Mesodermal cell (in vitro differentiated cells): ENCODE data around the gene MYL5.
A peak's percentile ranks its signal among the peaks of the same experiment; 100 is the strongest.

ENCODE experiments used
- H3K27ac ChIP-seq: 2 replicates; pipeline ENCODE4 v1.7.0; 2013; ENCODE audit warnings: mild to moderate bottlenecking, low read depth, low read length, moderate library complexity; ENCODE audit not compliant: severe bottlenecking
- H3K36me3 ChIP-seq: 2 replicates; pipeline ENCODE4 v1.7.1; 2013; ENCODE audit warnings: mild to moderate bottlenecking, low read length, moderate library complexity; ENCODE audit not compliant: control insufficient read depth, insufficient read depth
- H3K4me1 ChIP-seq: one replicate; pipeline ENCODE4 v1.7.1; 2013; ENCODE audit warnings: mild to moderate bottlenecking, low read length; ENCODE audit not compliant: insufficient read depth, control insufficient read depth, poor library complexity, severe bottlenecking
- H3K4me3 ChIP-seq: 2 replicates; pipeline ENCODE4 v1.7.0; 2013; ENCODE audit warnings: low read length, control low read depth, mild to moderate bottlenecking; ENCODE audit not compliant: insufficient read depth, poor library complexity, severe bottlenecking; ENCODE audit errors: extremely low read depth
- H3K9me3 ChIP-seq: 2 replicates; pipeline ENCODE4 v1.7.1; 2013; ENCODE audit warnings: mild to moderate bottlenecking, low read length, moderate library complexity; ENCODE audit not compliant: control insufficient read depth
- WGBS, 2 experiments: methylation state at CpG; one replicate each; pipeline ENCODE4 v1.1.5; 2013; ENCODE audit warnings: missing lambda C conversion rate in 2 of 2; ENCODE audit not compliant: insufficient coverage in 2 of 2; 5-methylcytosine and 5-hydroxymethylcytosine counted together

MYL5 gene

GRCh38 chr4:659851-660250 is 14.5 kb upstream of the MYL5 start:
- no peak overlapping the region for H3K27ac ChIP-seq
- no peaks in the 10 kb centered on the region for H3K36me3 ChIP-seq
- peaks cover 5% of the 10 kb centered on the region for H3K4me1 ChIP-seq
- no peaks in the 10 kb centered on the region for H3K9me3 ChIP-seq
- WGBS, 2 experiments: 88 to 95% methylated on average over 5 to 8 of the region's 8 CpGs
- H3K4me3 ChIP-seq: no peak overlapping the region

GRCh38 chr4:660401-660800 is 13.9 kb upstream of the MYL5 start:
- no peak overlapping the region for H3K4me3 ChIP-seq
- H3K27ac ChIP-seq: no peak overlapping the region
- 93 to 98% methylated on average over 6 to 7 of the region's 10 CpGs for WGBS, 2 experiments
- peaks cover 5% of the 10 kb centered on the region for H3K4me1 ChIP-seq
- H3K9me3 ChIP-seq: no peaks in the 10 kb centered on the region
- no peaks in the 10 kb centered on the region for H3K36me3 ChIP-seq

DNA sequence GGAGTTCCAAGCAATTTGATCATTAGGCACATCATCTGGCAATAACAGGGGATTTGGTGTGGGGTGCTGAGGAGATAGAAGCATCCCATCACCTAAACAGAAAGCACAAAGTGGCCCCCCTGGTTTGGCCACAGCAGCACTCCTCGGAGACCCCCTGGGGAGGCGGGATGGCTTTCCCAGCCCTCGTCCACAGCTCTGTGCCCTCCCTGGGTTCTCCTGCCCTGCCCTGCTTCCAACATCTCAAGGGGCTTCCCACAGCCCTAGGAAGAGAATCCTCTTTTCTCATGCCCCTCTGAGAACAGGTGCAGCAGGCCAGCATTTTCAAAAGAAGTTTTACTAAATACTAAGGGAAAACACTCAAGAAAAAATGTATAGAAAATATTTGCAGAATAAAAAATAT is 13.1 kb upstream of the MYL5 start:
- no peaks in the 10 kb centered on the region for H3K36me3 ChIP-seq
- 83 to 100% methylated on average over 2 to 3 of the region's 3 CpGs for WGBS, 2 experiments
- no peaks in the 10 kb centered on the region for H3K9me3 ChIP-seq
- H3K4me3 ChIP-seq: no peak overlapping the region
- H3K4me1 ChIP-seq: peaks cover 5% of the 10 kb centered on the region
- H3K27ac ChIP-seq: no peak overlapping the region

DNA sequence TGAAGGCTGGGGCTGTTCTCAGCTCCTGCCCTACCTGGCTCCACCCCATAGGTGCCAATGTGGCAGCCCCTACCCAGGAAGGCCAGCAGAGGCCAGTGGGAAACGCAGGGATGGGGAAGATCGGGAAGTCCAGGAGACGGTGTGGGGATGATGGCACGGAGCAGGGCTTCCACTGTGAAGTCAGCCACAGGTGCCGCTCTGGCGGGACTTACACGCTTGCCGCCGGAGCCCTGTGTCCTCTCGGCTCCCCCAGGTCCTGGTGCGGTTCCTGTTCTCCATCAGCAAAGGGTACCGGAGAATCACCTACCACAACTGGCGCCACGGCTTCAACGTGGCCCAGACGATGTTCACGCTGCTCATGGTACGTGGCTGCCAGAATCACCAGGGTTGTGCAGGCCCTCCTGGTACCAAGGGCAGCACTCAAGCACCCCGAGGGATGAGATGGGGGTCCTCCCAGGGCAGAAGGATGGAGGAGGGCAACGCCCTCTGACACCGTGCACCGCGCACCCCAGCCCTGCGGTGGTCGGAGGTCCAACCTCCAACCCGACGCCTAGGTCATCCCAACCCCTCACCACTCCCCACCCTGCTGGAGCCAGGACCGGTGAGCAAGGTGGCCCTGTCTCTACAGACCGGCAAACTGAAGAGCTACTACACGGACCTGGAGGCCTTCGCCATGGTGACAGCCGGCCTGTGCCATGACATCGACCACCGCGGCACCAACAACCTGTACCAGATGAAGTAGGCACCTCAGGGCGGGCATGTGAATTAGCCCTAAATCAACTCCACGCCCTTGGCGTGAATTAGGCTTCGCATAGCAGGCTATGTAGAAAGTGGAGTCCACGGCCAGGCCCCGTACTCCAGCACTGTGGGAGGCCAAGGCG is 12.2 kb upstream of the MYL5 start:
- no peaks in the 10 kb centered on the region for H3K4me1 ChIP-seq
- no peak overlapping the region for H3K27ac ChIP-seq
- H3K36me3 ChIP-seq: no peaks in the 10 kb centered on the region
- WGBS, 2 experiments: 93 to 94% methylated on average over 40 to 41 of the region's 42 CpGs
- H3K4me3 ChIP-seq: no peak overlapping the region
- no peaks in the 10 kb centered on the region for H3K9me3 ChIP-seq

DNA sequence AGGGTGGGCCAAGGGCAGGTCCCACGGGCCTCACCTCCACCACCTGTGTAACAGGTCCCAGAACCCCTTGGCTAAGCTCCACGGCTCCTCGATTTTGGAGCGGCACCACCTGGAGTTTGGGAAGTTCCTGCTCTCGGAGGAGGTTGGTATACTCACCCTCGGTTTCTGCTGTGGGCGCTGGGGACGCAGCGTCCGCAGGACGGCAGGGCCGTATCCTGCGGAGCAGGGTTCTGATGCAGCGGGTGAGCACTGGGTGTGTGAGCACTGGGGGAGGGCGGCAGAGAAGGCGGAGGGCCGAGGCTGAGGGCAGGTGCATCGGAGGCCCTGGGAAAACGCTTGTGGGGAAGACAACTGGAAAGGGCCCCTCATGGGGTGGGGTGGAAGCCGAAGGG is 11.3 kb upstream of the MYL5 start:
- no peaks in the 10 kb centered on the region for H3K4me1 ChIP-seq
- H3K9me3 ChIP-seq: no peaks in the 10 kb centered on the region
- no peaks in the 10 kb centered on the region for H3K36me3 ChIP-seq
- no peak overlapping the region for H3K27ac ChIP-seq
- 82 to 95% methylated on average over 18 to 19 of the region's 20 CpGs for WGBS, 2 experiments
- H3K4me3 ChIP-seq: peak overlapping the region; percentile 46

- Histone ChIP-seq H3K4me3 (peak overlapping the region; percentile 46), H3K36me3 (no peaks in the 10 kb centered on the region), H3K27ac (no peak overlapping the region), H3K4me1 (no peaks in the 10 kb centered on the region), H3K9me3 (no peaks in the 10 kb centered on the region)
- WGBS, 2 experiments: 51 to 61% methylated on average over 58 to 75 of the region's 80 CpGs
These were observed 10.6 kb upstream of the MYL5 start for GRCh38 chr4:663438-664428.

GRCh38 chr4:664713-665231 is 9.6 kb upstream of the MYL5 start:
- no peak overlapping the region for H3K4me3 ChIP-seq
- no peak overlapping the region for H3K27ac ChIP-seq
- no peaks in the 10 kb centered on the region for H3K36me3 ChIP-seq
- no peaks in the 10 kb centered on the region for H3K4me1 ChIP-seq
- no peaks in the 10 kb centered on the region for H3K9me3 ChIP-seq
- WGBS, 2 experiments: 96 to 97% methylated on average over 20 to 24 of the region's 24 CpGs

DNA sequence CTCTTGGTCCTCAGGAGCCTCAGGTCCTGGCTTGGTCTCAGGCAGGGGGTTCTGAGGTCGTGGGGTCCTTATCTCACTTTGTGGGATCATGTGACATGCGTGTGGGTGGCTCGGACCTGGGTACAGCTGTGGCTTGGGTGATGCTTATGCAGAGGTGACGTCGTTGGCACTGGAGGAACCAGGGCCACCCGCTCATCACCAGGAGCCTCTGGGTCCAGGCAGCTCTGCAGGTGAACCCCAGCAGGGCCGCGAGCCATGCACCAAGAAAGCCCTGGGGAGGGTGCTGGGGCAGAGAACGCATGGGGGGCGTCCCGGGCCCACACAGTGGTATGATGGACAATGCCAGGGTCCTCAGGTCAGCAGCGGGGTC is 9.0 kb upstream of the MYL5 start:
- no peaks in the 10 kb centered on the region for H3K36me3 ChIP-seq
- H3K9me3 ChIP-seq: no peaks in the 10 kb centered on the region
- H3K4me1 ChIP-seq: no peaks in the 10 kb centered on the region
- H3K27ac ChIP-seq: no peak overlapping the region
- WGBS, 2 experiments: 92% methylated on average over 11 of the region's 12 CpGs
- no peak overlapping the region for H3K4me3 ChIP-seq

DNA sequence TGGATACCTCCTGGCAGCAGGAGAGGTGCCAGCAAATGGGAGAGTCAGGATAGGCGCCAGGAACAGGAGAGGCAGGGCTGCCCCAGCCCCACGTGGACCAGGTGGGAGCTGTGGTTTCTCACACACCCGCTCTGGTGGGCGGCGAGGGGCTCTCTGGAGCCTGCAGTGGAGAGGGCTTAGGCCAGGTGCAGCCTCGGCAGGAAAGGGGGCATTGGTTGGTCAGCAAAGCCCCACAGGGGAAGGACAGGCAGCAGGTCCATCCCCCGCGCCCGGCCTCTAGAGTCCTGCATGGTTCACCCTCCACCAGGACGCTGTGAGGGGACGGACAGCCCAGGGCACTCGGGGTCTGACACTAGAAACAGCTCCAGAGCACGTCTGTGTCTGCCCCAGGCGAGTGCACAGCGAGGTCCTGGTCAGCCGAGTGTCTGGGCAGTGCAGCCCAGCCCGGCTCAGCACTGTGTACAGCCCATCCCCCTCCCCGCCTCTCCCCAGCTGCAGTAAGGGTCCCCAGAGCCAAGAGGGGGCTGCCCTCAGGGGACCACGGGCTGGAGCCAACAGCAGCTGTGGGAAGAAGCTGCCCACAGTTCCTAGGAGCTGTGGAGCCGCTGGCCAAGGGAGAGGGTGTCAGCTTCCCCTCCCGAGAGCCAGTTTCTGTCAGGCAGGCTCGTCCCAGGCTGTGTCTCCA is 8.4 kb upstream of the MYL5 start:
- Histone ChIP-seq H3K4me3 (no peak overlapping the region), H3K9me3 (no peaks in the 10 kb centered on the region), H3K27ac (no peak overlapping the region), H3K4me1 (no peaks in the 10 kb centered on the region), H3K36me3 (no peaks in the 10 kb centered on the region)
- WGBS, 2 experiments: 79 to 81% methylated on average over 17 to 21 of the region's 22 CpGs

DNA sequence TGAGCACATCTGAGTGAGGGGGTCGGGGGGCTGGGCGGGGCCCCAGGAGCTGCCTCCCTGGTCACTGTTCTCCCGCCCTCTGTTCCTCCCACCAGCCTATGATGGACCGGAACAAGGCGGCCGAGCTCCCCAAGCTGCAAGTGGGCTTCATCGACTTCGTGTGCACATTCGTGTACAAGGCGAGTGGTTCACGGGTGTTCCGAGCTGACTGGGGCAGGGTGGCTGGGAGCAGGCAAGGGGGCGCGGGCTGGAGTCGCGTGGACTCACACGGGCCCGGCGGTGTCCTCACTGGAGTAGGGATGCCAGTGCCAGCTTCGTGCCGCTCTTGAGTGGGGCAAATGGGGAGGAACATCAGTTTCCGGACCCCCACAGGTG is 7.9 kb upstream of the MYL5 start:
- H3K4me3 ChIP-seq: no peak overlapping the region
- no peaks in the 10 kb centered on the region for H3K4me1 ChIP-seq
- no peaks in the 10 kb centered on the region for H3K9me3 ChIP-seq
- H3K36me3 ChIP-seq: peaks cover under 1% of the 10 kb centered on the region
- no peak overlapping the region for H3K27ac ChIP-seq
- 88 to 89% methylated on average over 20 to 21 of the region's 22 CpGs for WGBS, 2 experiments
